GM21723 (cell line): ENCODE results near the gene TSSK3.
A peak's percentile ranks its signal among the peaks of the same experiment; 100 is the strongest.

Source experiments
- ATAC-seq: cut with Tn5 transposase; IDR thresholded peaks from one replicate; pipeline ENCODE4 v1.9.1; 2021; ENCODE audit warnings: mild to moderate bottlenecking, moderate library complexity; ENCODE audit not compliant: unreplicated experiment

TSSK3 gene

GRCh38 chr1:32362474-32363313 is at the start of gene TSSK3, which contains the start of gene FAM229A:
TSSK3 (plus strand) TSS chr1:32362539; CDS start chr1:32362702, 163 bp downstream.
FAM229A (minus strand) TSS chr1:32362485; CDS start chr1:32362091, 394 bp downstream.
- ATAC-seq: no peak

- no peak for ATAC-seq
Measured at GRCh38 chr1:32316903-32317277, 45.4 kb upstream of the TSSK3 start.

GRCh38 chr1:32318127-32318869 is 44.0 kb upstream of the TSSK3 start:
- ATAC-seq: no peak

- no peak for ATAC-seq
Measured at GRCh38 chr1:32321712-32322291, 40.5 kb upstream of the TSSK3 start.

GRCh38 chr1:32327204-32327603 is 35.1 kb upstream of the TSSK3 start:
- no peak for ATAC-seq

- ATAC-seq: no peak
Measured at GRCh38 chr1:32329931-32330466, 32.3 kb upstream of the TSSK3 start.

- ATAC-seq: no peak
Measured at GRCh38 chr1:32330558-32331151, 31.7 kb upstream of the TSSK3 start.

GRCh38 chr1:32331549-32331948 is 30.8 kb upstream of the TSSK3 start:
- no peak for ATAC-seq

- no peak for ATAC-seq
Measured at GRCh38 chr1:32332290-32333079, 29.9 kb upstream of the TSSK3 start.

GRCh38 chr1:32333251-32333963 is 28.9 kb upstream of the TSSK3 start:
- ATAC-seq: no peak

GRCh38 chr1:32334274-32334861 is 28.0 kb upstream of the TSSK3 start:
- no peak for ATAC-seq

- no peak for ATAC-seq
Measured at GRCh38 chr1:32334864-32335534, 27.3 kb upstream of the TSSK3 start.

- no peak for ATAC-seq
Measured at GRCh38 chr1:32335535-32335789, 26.9 kb upstream of the TSSK3 start.

GRCh38 chr1:32335790-32336590 is 26.3 kb upstream of the TSSK3 start, which contains the start of gene MARCKSL1:
MARCKSL1 (minus strand) TSS chr1:32336233; CDS start chr1:32336033, 200 bp downstream.
- ATAC-seq: peak; percentile 32

- ATAC-seq: no peak
Measured at GRCh38 chr1:32336591-32336932, 25.8 kb upstream of the TSSK3 start.

- ATAC-seq: no peak
Measured at GRCh38 chr1:32336963-32337675, 25.2 kb upstream of the TSSK3 start.

- no peak for ATAC-seq
Measured at GRCh38 chr1:32337855-32338636, 24.3 kb upstream of the TSSK3 start.
